H9 (cell line): Measurements from ENCODE around the gene EYA4. TPM values are rescaled to one million over a fixed set of nuclear protein-coding genes. Genes with fewer than 3 reads are reported as not detected.

Source experiments
- DNase-seq: peaks from one replicate; pipeline ENCODE4 v3.0.0-alpha.2; 2017
- H2AFZ ChIP-seq: one replicate; pipeline ENCODE4 v1.6.1; 2013; ENCODE audit warnings: mild to moderate bottlenecking, low read length, control low read depth, moderate library complexity
- H2AK5ac ChIP-seq: 2 replicates; pipeline ENCODE4 v1.6.1; 2013; ENCODE audit warnings: low read length, control low read depth, mixed read lengths; ENCODE audit not compliant: insufficient read length
- H2BK120ac ChIP-seq: one replicate; pipeline ENCODE4 v1.6.1; 2013; ENCODE audit warnings: low read depth, mild to moderate bottlenecking, low read length, control low read depth, inconsistent platforms; ENCODE audit not compliant: poor library complexity, severe bottlenecking
- H2BK12ac ChIP-seq: 2 replicates; pipeline ENCODE4 v1.6.1; 2013; ENCODE audit warnings: low read length, control low read depth, mixed read lengths, low read depth; ENCODE audit not compliant: insufficient read length
- H2BK15ac ChIP-seq: 2 replicates; pipeline ENCODE4 v1.6.1; 2013; ENCODE audit warnings: low read depth, low read length, control low read depth
- H2BK20ac ChIP-seq: one replicate; pipeline ENCODE4 v1.6.1; 2013; ENCODE audit warnings: low read depth, mild to moderate bottlenecking, low read length, control low read depth, inconsistent platforms; ENCODE audit not compliant: poor library complexity, severe bottlenecking
- H2BK5ac ChIP-seq: 2 replicates; pipeline ENCODE4 v1.6.1; 2013; ENCODE audit warnings: low read length, control low read depth, mixed read lengths; ENCODE audit not compliant: insufficient read length
- H3K14ac ChIP-seq: 2 replicates; pipeline ENCODE4 v1.6.1; 2013; ENCODE audit warnings: low read length, control low read depth; ENCODE audit not compliant: insufficient read depth
- H3K18ac ChIP-seq: 2 replicates; pipeline ENCODE4 v1.6.1; 2013; ENCODE audit warnings: low read depth, mild to moderate bottlenecking, mixed read lengths, low read length, control low read depth; ENCODE audit not compliant: insufficient read length
- H3K23ac ChIP-seq: 2 replicates; pipeline ENCODE4 v1.6.1; 2013; ENCODE audit warnings: low read length, control low read depth, mixed read lengths, low read depth; ENCODE audit not compliant: insufficient read length
- H3K23me2 ChIP-seq: 2 replicates; pipeline ENCODE4 v1.6.1; 2013; ENCODE audit warnings: low read depth, mild to moderate bottlenecking, mixed read lengths, low read length, control low read depth; ENCODE audit not compliant: insufficient read length, poor library complexity, severe bottlenecking
- H3K27ac ChIP-seq: 2 replicates; pipeline ENCODE4 v1.5.1; 2013; ENCODE audit warnings: low read length, control low read depth, mixed read lengths, low read depth; ENCODE audit not compliant: insufficient read length
- H3K27me3 ChIP-seq: 2 replicates; pipeline ENCODE4 v1.6.1; 2013; ENCODE audit warnings: low read length, control low read depth, inconsistent platforms; ENCODE audit not compliant: insufficient read depth
- H3K4ac ChIP-seq: 2 replicates; pipeline ENCODE4 v1.6.1; 2013; ENCODE audit warnings: low read depth, mild to moderate bottlenecking, control low read depth, inconsistent platforms, low read length, moderate library complexity
- H3K4me1 ChIP-seq: 2 replicates; pipeline ENCODE4 v1.6.1; 2013; ENCODE audit warnings: low read length, control low read depth, inconsistent platforms; ENCODE audit not compliant: insufficient read depth
- H3K4me2 ChIP-seq: 2 replicates; pipeline ENCODE4 v1.6.1; 2013; ENCODE audit warnings: low read length, control low read depth, mixed read lengths; ENCODE audit not compliant: insufficient read length, insufficient read depth
- H3K56ac ChIP-seq: 2 replicates; pipeline ENCODE4 v1.6.1; 2013; ENCODE audit warnings: low read depth, mild to moderate bottlenecking, mixed read lengths, low read length, control low read depth; ENCODE audit not compliant: insufficient read length
- H3K79me1 ChIP-seq: 2 replicates; pipeline ENCODE4 v1.6.1; 2013; ENCODE audit warnings: low read depth, mild to moderate bottlenecking, moderate library complexity, low read length, control low read depth, inconsistent platforms; ENCODE audit not compliant: insufficient read depth, poor library complexity, severe bottlenecking
- H3K79me2 ChIP-seq: 2 replicates; pipeline ENCODE4 v1.6.1; 2013; ENCODE audit warnings: low read length, control low read depth, inconsistent platforms; ENCODE audit not compliant: insufficient read depth
- H3K9ac ChIP-seq: 2 replicates; pipeline ENCODE4 v1.6.1; 2013; ENCODE audit warnings: low read length, control low read depth, mixed read lengths; ENCODE audit not compliant: insufficient read length; ENCODE audit errors: extremely low read depth
- H3K9me3 ChIP-seq: one replicate; pipeline ENCODE4 v1.6.1; 2013; ENCODE audit warnings: low read depth, low read length, inconsistent platforms; ENCODE audit not compliant: control insufficient read depth
- H3T11ph ChIP-seq: one replicate; pipeline ENCODE4 v1.6.1; 2013; ENCODE audit warnings: mild to moderate bottlenecking, low read length, control low read depth, inconsistent platforms
- H4K20me1 ChIP-seq: one replicate; pipeline ENCODE4 v1.6.1; 2013; ENCODE audit not compliant: control insufficient read depth, insufficient read length, insufficient read depth
- H4K5ac ChIP-seq: 2 replicates; pipeline ENCODE4 v1.6.1; 2013; ENCODE audit warnings: low read depth, mild to moderate bottlenecking, mixed read lengths, low read length, control low read depth; ENCODE audit not compliant: insufficient read length
- H4K8ac ChIP-seq: replicated peaks from 2 replicates; pipeline ENCODE4 v1.6.1; 2013; ENCODE audit warnings: low read length, control low read depth, mixed read lengths, low read depth; ENCODE audit not compliant: insufficient read length
- H4K91ac ChIP-seq: 2 replicates; pipeline ENCODE4 v1.6.1; 2013; ENCODE audit warnings: low read depth, mild to moderate bottlenecking, moderate library complexity, mixed read lengths, low read length, control low read depth; ENCODE audit not compliant: insufficient read length
- H3K27ac Mint-ChIP-seq, 3 experiments: 2 replicates in 2 of 3; 3 replicates in 1 of 3; pipeline ENCODE4 v1.8.0; 2020 to 2021; ENCODE audit warnings: mixed read lengths in 3 of 3, mild to moderate bottlenecking in 1 of 3, moderate library complexity in 1 of 3
- H3K27me3 Mint-ChIP-seq: 2 replicates; pipeline ENCODE4 v1.8.0; 2021; ENCODE audit warnings: low read depth, mild to moderate bottlenecking, moderate library complexity, mixed read lengths
- H3K36me3 Mint-ChIP-seq, 3 experiments: 2 replicates in 2 of 3; 3 replicates in 1 of 3; pipeline ENCODE4 v1.8.0; 2020 to 2021; ENCODE audit warnings: low read depth in 3 of 3, mixed read lengths in 3 of 3; ENCODE audit not compliant: insufficient read depth in 1 of 3
- H3K4me1 Mint-ChIP-seq, 2 experiments: 2 replicates each; pipeline ENCODE4 v1.8.0; 2020; ENCODE audit warnings: mixed read lengths in 2 of 2
- H3K4me3 Mint-ChIP-seq, 2 experiments: 2 replicates in 1 of 2; 3 replicates in 1 of 2; pipeline ENCODE4 v1.8.0; 2020 to 2021; ENCODE audit warnings: mild to moderate bottlenecking in 2 of 2, mixed read lengths in 2 of 2, moderate library complexity in 1 of 2
- H3K9me3 Mint-ChIP-seq, 2 experiments: 2 replicates in 1 of 2; 3 replicates in 1 of 2; pipeline ENCODE4 v1.8.0; 2020; ENCODE audit warnings: mild to moderate bottlenecking in 2 of 2, mixed read lengths in 2 of 2, moderate library complexity in 1 of 2
- CTCF ChIP-seq: fragments of 200-600 bp; sonication (generic); conservative IDR thresholded peaks from 3 replicates; pipeline ENCODE4 v1.8.0; 2021; ENCODE audit warnings: antibody characterized with exemption, mild to moderate bottlenecking
- WGBS: extraction: QIAGEN DNeasy Blood & Tissue Kit; methylation state at CpG from one replicate; pipeline ENCODE4 v1.1.7; 2013; ENCODE audit warnings: missing lambda C conversion rate, low lambda C conversion rate, mixed read lengths; ENCODE audit not compliant: insufficient read length; ENCODE audit errors: extremely low coverage; 5-methylcytosine and 5-hydroxymethylcytosine counted together
- total RNA-seq: library from RNA; stranded (reverse); gene quantifications from 2 replicates; pipeline ENCODE4 v1.2.1, GENCODE V29; 2021

EYA4 gene
- total RNA-seq, 1 experiment from 2014 or later = 0.26 TPM

DNA sequence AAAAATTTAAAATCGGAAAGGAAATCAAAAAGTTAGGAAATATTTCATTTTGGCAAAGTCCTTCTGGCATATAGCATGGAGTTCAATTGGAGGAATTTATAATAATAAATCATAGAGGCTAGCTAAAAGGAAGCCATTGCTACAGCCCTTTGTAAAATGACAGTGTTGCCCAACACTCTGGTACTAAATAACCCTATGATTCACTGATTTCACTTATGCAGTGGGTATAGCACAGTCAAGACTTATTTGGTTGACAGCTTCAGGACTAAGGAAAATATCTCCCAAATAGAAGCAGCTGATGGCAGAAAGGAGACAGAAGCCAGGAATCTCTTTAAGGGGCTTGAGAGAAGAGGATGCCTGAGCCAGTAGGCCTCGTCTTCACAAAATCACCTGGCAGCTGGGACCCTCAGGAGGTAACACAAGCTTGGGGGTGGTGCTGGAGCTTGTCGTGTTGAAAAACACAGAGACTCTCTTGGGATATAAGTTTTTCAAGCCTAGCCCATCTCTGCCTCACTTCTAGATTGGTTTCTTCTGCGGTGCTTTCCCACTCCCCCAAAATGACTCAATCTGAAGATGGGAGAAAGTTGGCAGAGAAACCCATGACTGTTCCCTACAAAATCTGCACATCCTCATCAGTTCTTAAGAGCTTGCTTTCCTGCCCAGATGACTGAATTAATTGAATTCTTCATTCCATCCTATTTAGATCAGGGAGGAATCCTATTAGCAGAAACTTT is 38.4 kb upstream of the EYA4 start:
- no CpG with 5 or more reads among the region's 4 CpGs for WGBS
- H4K5ac ChIP-seq = no peak overlapping the region

More for the DNA sequence above, 38.4 kb upstream of the EYA4 start:
- Histone ChIP-seq H3K4ac (no peak overlapping the region), H3K79me1 (no peaks in the 10 kb centered on the region), H3K9me3 (no peaks in the 10 kb centered on the region), H3K9ac (no peak overlapping the region), H2AFZ (no peak overlapping the region), H3K4me1 (no peaks in the 10 kb centered on the region), H2BK20ac (no peak overlapping the region), H3K23me2 (no peaks in the 10 kb centered on the region), H4K91ac (no peak overlapping the region), H3T11ph (no peak overlapping the region), H2AK5ac (no peak overlapping the region), H3K14ac (no peak overlapping the region), H3K79me2 (no peaks in the 10 kb centered on the region), H3K56ac (no peak overlapping the region), H3K27ac (no peak overlapping the region), H4K20me1 (no peaks in the 10 kb centered on the region), H2BK12ac (no peak overlapping the region), H2BK120ac (no peak overlapping the region), H3K18ac (no peak overlapping the region), H2BK5ac (no peak overlapping the region), H4K8ac (no peak overlapping the region), H2BK15ac (no peak overlapping the region), H3K4me2 (no peak overlapping the region), H3K23ac (no peak overlapping the region), H3K27me3 (no peaks in the 10 kb centered on the region)
- DNase-seq = no peak
- H3K27ac Mint-ChIP-seq = no peak overlapping the region; a peak in 1 of 7 replicates
- no peak for TF ChIP-seq CTCF
- H3K4me1 Mint-ChIP-seq = no peaks in the 10 kb centered on the region
- H3K9me3 Mint-ChIP-seq = no peaks in the 10 kb centered on the region; a peak in 1 of 5 replicates
- H3K36me3 Mint-ChIP-seq = no peaks in the 10 kb centered on the region
- H3K27me3 Mint-ChIP-seq = no peaks in the 10 kb centered on the region
- H3K4me3 Mint-ChIP-seq = no peak overlapping the region
